CD4-positive, alpha-beta T cell (primary cell): ENCODE results near the gene SLC4A2. TPM values are rescaled to one million over a fixed set of nuclear protein-coding genes. Genes with fewer than 3 reads are reported as not detected.

Experiments
- ATAC-seq: fragments of 200-7000 bp; cut with Tn5 transposase; one replicate; pipeline ENCODE4 v1.10.0; 2022; ENCODE audit warnings: mild to moderate bottlenecking; ENCODE audit not compliant: poor library complexity
- CTCF ChIA-PET: fragments of 350-600 bp; sonication (Branson Sonifier 250); formaldehyde crosslinking; loops from one replicate; lab custom pipeline; 2021; ENCODE audit warnings: antibody characterized with exemption, inconsistent platforms; lab: Charles Lee
- POLR2A ChIA-PET: fragments of 350-600 bp; sonication (Branson Sonifier 250); formaldehyde crosslinking; loops from one replicate; lab custom pipeline; 2021; ENCODE audit warnings: antibody characterized with exemption, inconsistent platforms; lab: Charles Lee
- DNase-seq, 14 experiments: peaks; one replicate each; pipeline ENCODE4 v3.0.0-alpha.2; 2013 to 2020; ENCODE audit warnings: mixed read lengths in 2 of 14
- H3K27ac ChIP-seq, 2 donors: one replicate each; pipeline versions ENCODE4 v1.5.1 to v1.7.0; 2013; ENCODE audit warnings: low read length in 2 of 2, low read depth in 1 of 2, mild to moderate bottlenecking in 1 of 2
- H3K27me3 ChIP-seq, 2 experiments: 1 replicate in 1 of 2; 2 replicates in 1 of 2; pipeline versions ENCODE4 v1.6.1 to v1.7.0; 2013; ENCODE audit warnings: low read length in 2 of 2, control low read depth in 1 of 2, mild to moderate bottlenecking in 1 of 2, moderate library complexity in 1 of 2; ENCODE audit not compliant: insufficient read depth in 2 of 2, control insufficient read depth in 1 of 2
- H3K36me3 ChIP-seq: one replicate; pipeline ENCODE4 v1.6.1; 2013; ENCODE audit warnings: low read length, control low read depth; ENCODE audit not compliant: insufficient read depth
- H3K4me1 ChIP-seq: one replicate; pipeline ENCODE4 v1.6.1; 2013; ENCODE audit warnings: low read length, control low read depth; ENCODE audit not compliant: insufficient read depth
- H3K4me3 ChIP-seq: one replicate; pipeline ENCODE4 v1.5.1; 2013; ENCODE audit warnings: mild to moderate bottlenecking, low read length, moderate library complexity
- H3K9me3 ChIP-seq, 2 experiments: 1 replicate in 1 of 2; 2 replicates in 1 of 2; pipeline versions ENCODE4 v1.6.1 to v1.7.0; 2013; ENCODE audit warnings: low read length in 2 of 2, mild to moderate bottlenecking in 2 of 2, control low read depth in 1 of 2, moderate library complexity in 1 of 2; ENCODE audit not compliant: control insufficient read depth in 1 of 2, insufficient read depth in 1 of 2
- H3K27ac Mint-ChIP-seq: one replicate; pipeline ENCODE4 v1.8.0; 2020; ENCODE audit warnings: mixed read lengths
- H3K27me3 Mint-ChIP-seq: one replicate; pipeline ENCODE4 v1.8.0; 2021; ENCODE audit warnings: mixed read lengths
- H3K36me3 Mint-ChIP-seq: one replicate; pipeline ENCODE4 v1.8.0; 2021; ENCODE audit warnings: low read depth, mixed read lengths
- H3K4me1 Mint-ChIP-seq: one replicate; pipeline ENCODE4 v1.8.0; 2021; ENCODE audit warnings: low read depth, mixed read lengths
- H3K4me3 Mint-ChIP-seq: one replicate; pipeline ENCODE4 v1.8.0; 2020; ENCODE audit warnings: mild to moderate bottlenecking, mixed read lengths
- H3K9me3 Mint-ChIP-seq: one replicate; pipeline ENCODE4 v1.8.0; 2020; ENCODE audit warnings: mixed read lengths
- CTCF ChIP-seq: fragments of 200-600 bp; IDR thresholded peaks from one replicate; pipeline ENCODE4 v1.8.0; 2022; ENCODE audit warnings: antibody characterized with exemption, mild to moderate bottlenecking
- intact Hi-C, 2 experiments: fragments of 100-400 bp; cut with DNase I in 1 of 2; cut with micrococcal nuclease in 1 of 2; formaldehyde crosslinking; loops; one replicate each; pipeline versions ENCODE4 v1.15.1 to v1.9.0; 2023 to 2025; cut with DNase I, micrococcal nuclease
- total RNA-seq, 174 experiments: library from RNA in 2 of 174; stranded (reverse) in 2 of 174; gene quantifications; one replicate each; pipeline ENCODE4 v1.2.3 and lab custom pipeline; 2021 to 2026

The SLC4A2 gene
- total RNA-seq, 2 experiments from 2014 or later, result 27.1 to 31.4 TPM

- Mint-ChIP-seq H3K4me1 (peaks cover 18% of the 10 kb centered on the region), H3K4me3 (peak overlapping the region; percentile 56), H3K27me3 (peaks cover 22% of the 10 kb centered on the region), H3K27ac (no peak overlapping the region), H3K9me3 (no peaks in the 10 kb centered on the region), H3K36me3 (peaks cover 17% of the 10 kb centered on the region)
- ChIA-PET POLR2A (interaction anchor here (1.1 kb wide), 1 partner anchor 101 kb away, joined by 3 read pairs; no protein-coding TSS in a partner anchor), CTCF (no interaction called here)
- peaks cover 5 to 10% of the 10 kb centered on the region in 2 experiments for H3K27me3 ChIP-seq
- H3K9me3 ChIP-seq, result no peaks in the 10 kb centered on the region
- H3K4me1 ChIP-seq, result peaks cover 47% of the 10 kb centered on the region
- intact Hi-C loops, result loop anchor here (5.0 kb wide), 2 partner anchors 97 to 102 kb away; no protein-coding TSS in a partner anchor
- ATAC-seq, result no peak
- DNase-seq, result no peak
- no peak for TF ChIP-seq CTCF
- H3K27ac ChIP-seq, result no peak overlapping the region
- H3K4me3 ChIP-seq, result no peak overlapping the region
- H3K36me3 ChIP-seq, result no peaks in the 10 kb centered on the region
These were observed 55.0 kb downstream of the SLC4A2 start for GRCh38 chr7:151114151-151115090.

GRCh38 chr7:151115121-151115835 is 55.9 kb downstream of the SLC4A2 start:
- Mint-ChIP-seq H3K4me3 (peak overlapping the region; percentile 76), H3K27ac (peak overlapping the region; percentile 78), H3K27me3 (peaks cover 22% of the 10 kb centered on the region), H3K9me3 (no peaks in the 10 kb centered on the region), H3K36me3 (peaks cover 26% of the 10 kb centered on the region), H3K4me1 (peaks cover 17% of the 10 kb centered on the region)
- intact Hi-C loops, result no loop called here
- peaks cover 5 to 10% of the 10 kb centered on the region in 2 experiments for H3K27me3 ChIP-seq
- ChIA-PET CTCF (interaction anchor here (1.4 kb wide), 1 partner anchor 9 kb away, joined by 4 read pairs; no protein-coding TSS in a partner anchor), POLR2A (interaction anchor here (0.7 to 1.1 kb wide), 2 partner anchors 87 to 101 kb away, joined by 3 read pairs; partner anchors contain the start of gene ABCB8)
- ATAC-seq, result peak; percentile 38
- H3K4me1 ChIP-seq, result peaks cover 47% of the 10 kb centered on the region
- no peak for TF ChIP-seq CTCF
- no peaks in the 10 kb centered on the region for H3K9me3 ChIP-seq
- no peak overlapping the region for H3K27ac ChIP-seq
- DNase-seq, result peak in 6 of 14 experiments; percentile 14 to 66 (median 40)
- H3K36me3 ChIP-seq, result peaks cover 5% of the 10 kb centered on the region
- H3K4me3 ChIP-seq, result no peak overlapping the region

- Histone ChIP-seq H3K4me3 (no peak overlapping the region), H3K36me3 (peaks cover 12% of the 10 kb centered on the region), H3K9me3 (no peaks in the 10 kb centered on the region), H3K27ac (no peak overlapping the region), H3K4me1 (peaks cover 43% of the 10 kb centered on the region), H3K27me3 (peaks cover 5 to 10% of the 10 kb centered on the region in 2 experiments)
- peak in 2 of 14 experiments; percentile 15 to 47 for DNase-seq
- Mint-ChIP-seq H3K4me3 (peak overlapping the region; percentile 76), H3K36me3 (peaks cover 32% of the 10 kb centered on the region), H3K27ac (peak overlapping the region; percentile 78), H3K27me3 (peaks cover 22% of the 10 kb centered on the region), H3K4me1 (peaks cover 13% of the 10 kb centered on the region), H3K9me3 (no peaks in the 10 kb centered on the region)
- no peak for TF ChIP-seq CTCF
- intact Hi-C loops, result no loop called here
- peak; percentile 31 for ATAC-seq
- ChIA-PET CTCF (interaction anchor here (1.4 kb wide), 1 partner anchor 8 kb away, joined by 4 read pairs; no protein-coding TSS in a partner anchor), POLR2A (interaction anchor here (0.7 to 1.1 kb wide), 2 partner anchors 88 to 102 kb away, joined by 3 read pairs; partner anchors contain the start of gene ABCB8)
These were observed 56.5 kb downstream of the SLC4A2 start for GRCh38 chr7:151115836-151116418.
